GM12875 (cell line): ENCODE measurements around the gene LGR5.

Experiments
- H3K4me3 ChIP-seq: one replicate; pipeline ENCODE4 v1.5.1; 2011; ENCODE audit warnings: low read depth, low read length, control low read depth
- TF ChIP-seq, protein P1 (sequence below): IDR thresholded peaks from 2 replicates; pipeline ENCODE4 v1.5.1; 2011; ENCODE audit warnings: low read depth, mild to moderate bottlenecking, control low read depth, inconsistent platforms, low read length, moderate library complexity, borderline replicate concordance; ENCODE audit not compliant: insufficient read depth

LGR5 gene

DNA sequence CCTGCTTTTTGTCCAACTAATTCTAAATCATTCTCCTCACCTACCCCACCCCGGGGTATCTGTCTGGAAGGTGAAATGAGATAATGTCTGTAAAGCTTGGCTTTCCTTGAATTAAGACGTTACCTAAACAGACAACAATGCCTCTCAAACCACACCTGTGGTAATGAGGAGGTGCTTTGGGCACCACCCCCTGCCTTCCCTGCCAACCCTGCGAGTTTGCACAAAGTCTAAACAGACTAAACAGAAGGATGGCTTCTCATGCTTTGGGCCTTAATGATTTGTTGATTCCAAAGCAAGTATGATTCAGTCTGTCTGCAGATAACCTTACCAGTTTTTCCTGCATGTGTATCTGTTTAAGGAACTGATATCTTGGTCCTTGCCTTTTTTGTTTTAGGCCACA, 141.6 kb downstream of the LGR5 start:
- H3K4me3 ChIP-seq, result no peak overlapping the region
- TF ChIP-seq, protein P1, sequence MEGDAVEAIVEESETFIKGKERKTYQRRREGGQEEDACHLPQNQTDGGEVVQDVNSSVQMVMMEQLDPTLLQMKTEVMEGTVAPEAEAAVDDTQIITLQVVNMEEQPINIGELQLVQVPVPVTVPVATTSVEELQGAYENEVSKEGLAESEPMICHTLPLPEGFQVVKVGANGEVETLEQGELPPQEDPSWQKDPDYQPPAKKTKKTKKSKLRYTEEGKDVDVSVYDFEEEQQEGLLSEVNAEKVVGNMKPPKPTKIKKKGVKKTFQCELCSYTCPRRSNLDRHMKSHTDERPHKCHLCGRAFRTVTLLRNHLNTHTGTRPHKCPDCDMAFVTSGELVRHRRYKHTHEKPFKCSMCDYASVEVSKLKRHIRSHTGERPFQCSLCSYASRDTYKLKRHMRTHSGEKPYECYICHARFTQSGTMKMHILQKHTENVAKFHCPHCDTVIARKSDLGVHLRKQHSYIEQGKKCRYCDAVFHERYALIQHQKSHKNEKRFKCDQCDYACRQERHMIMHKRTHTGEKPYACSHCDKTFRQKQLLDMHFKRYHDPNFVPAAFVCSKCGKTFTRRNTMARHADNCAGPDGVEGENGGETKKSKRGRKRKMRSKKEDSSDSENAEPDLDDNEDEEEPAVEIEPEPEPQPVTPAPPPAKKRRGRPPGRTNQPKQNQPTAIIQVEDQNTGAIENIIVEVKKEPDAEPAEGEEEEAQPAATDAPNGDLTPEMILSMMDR, result no peak

DNA sequence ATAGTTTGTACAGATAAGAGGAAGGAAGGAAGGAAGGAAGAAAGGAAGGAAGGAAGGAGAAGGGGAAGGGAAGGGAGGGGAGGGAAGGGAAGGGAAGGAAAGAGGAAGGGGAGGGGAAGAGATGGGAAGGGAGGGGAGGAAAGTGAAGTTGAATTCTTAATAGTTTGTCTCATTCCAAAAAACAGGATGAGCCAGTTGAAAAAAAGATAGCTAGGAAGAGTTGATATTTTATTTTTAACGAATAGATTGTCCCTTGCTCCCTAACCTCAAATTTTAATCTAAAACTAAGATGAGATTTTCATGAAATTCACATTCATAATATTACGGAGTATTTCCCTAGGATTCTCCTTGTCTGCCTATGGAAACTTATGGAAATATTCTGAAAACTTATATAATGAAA, 143.3 kb downstream of the LGR5 start:
- TF ChIP-seq, protein P1, result no peak
- H3K4me3 ChIP-seq, result no peak overlapping the region

DNA sequence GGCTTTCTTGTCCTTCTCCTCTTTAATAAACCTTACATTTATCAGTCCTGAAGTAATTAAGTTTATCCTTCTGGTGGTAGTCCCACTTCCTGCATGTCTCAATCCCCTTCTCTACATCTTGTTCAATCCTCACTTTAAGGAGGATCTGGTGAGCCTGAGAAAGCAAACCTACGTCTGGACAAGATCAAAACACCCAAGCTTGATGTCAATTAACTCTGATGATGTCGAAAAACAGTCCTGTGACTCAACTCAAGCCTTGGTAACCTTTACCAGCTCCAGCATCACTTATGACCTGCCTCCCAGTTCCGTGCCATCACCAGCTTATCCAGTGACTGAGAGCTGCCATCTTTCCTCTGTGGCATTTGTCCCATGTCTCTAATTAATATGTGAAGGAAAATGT, 144.8 kb downstream of the LGR5 start:
- no peak overlapping the region for H3K4me3 ChIP-seq

DNA sequence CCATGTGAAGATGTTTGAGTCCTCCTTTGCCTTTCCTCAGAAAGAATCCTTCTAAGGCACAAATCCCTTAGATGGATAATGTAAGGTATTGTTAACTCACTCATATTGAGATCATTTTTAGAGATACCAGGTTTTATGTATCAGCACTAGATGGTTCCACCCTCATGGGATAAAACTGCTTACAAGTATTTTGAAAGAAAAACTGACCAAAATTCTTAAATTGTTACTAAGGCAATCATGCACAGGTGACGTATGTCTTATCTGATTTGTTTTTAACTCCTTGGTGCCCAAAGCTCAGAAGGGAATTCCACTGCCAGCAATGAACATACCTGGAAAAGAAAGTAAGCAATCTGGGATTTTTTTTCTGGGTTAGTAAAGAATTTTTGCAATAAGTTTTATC, 145.6 kb downstream of the LGR5 start:
- TF ChIP-seq, protein P1, result no peak
- H3K4me3 ChIP-seq, result no peak overlapping the region

More for the DNA sequence above, 144.8 kb downstream of the LGR5 start:
- TF ChIP-seq, protein P1, result no peak

DNA sequence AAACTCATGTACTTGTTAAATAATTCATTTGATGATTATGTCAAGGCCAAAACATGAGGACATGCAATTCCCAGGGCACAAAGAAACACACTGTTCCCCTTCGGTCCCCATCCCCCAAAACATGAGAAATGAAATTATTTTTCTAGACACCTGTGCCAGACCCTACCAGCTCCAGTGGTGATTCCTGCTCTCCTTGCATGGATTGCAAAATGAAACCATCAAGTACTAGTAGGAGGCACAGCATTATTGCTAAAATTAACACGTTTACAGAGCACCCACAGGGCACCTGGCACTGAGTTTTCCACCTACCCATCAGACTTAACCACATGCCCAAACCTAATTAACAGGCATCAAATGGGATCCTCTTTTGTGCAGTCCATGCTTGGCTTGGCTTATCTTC, 147.4 kb downstream of the LGR5 start:
- no peak overlapping the region for H3K4me3 ChIP-seq
- TF ChIP-seq, protein P1, result no peak

DNA sequence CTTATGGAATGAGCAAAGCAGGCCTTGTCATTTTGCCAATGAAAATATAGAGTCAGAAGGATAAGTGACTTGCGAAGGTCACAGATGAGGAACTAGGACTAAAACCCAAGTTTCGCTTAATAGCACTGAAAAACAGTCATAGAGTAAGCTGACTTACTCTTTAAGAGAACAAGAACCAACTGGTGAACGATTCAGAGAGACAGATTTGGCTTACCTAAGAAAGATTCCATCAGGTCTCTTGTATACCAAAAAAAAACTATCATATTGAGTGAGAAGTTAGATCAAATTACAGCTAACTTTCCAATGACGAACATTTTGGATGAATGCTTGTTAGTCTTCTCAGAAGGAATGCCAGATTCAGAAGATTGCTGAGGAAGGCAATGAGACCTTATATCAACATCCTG, 149.9 kb downstream of the LGR5 start:
- TF ChIP-seq, protein P1, result no peak
- H3K4me3 ChIP-seq, result no peak overlapping the region

DNA sequence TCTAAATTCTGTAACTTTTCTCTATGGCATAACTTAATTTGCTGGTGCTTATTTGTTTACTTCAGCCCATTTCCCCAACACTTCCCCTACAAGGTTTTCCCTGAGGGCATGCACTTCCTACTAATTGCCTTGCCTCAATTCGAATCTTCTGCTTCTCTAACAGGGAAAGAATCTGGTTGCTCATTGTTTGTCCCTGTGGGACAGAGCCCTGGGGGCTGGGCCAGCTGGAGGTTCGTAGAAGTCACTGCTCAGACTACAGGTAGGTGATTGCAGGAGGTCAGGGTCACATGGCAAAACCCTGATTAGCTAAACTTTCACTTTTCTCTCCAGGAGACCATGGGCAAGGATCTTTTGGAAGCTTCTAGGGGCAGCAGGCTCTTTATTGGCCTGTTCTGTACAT, 152.0 kb downstream of the LGR5 start:
- no peak overlapping the region for H3K4me3 ChIP-seq

More for the DNA sequence above, 152.0 kb downstream of the LGR5 start:
- TF ChIP-seq, protein P1, result no peak
